ENCODE data around the gene LRRC8B. TPM values are rescaled to one million over a fixed set of nuclear protein-coding genes. Genes with fewer than 3 reads are reported as not detected.

LRRC8B gene
- total RNA-seq, 1 experiment from 2014 or later = 24.2 TPM

- no peak overlapping the region for H3K27ac Mint-ChIP-seq
- ChIA-PET CTCF (interaction anchor here (1.4 kb wide), 1 partner anchor 230 kb away, joined by 4 read pairs; no protein-coding TSS in a partner anchor), POLR2A (no interaction called here)
- H3K4me1 Mint-ChIP-seq = peaks cover 40% of the 10 kb centered on the region
- DNase-seq (ENCODE audit: low spot score) (no peak), ATAC-seq (no peak)
- no peaks in the 10 kb centered on the region for H3K27me3 Mint-ChIP-seq (ENCODE audit: low read depth)
- H3K9me3 Mint-ChIP-seq = no peaks in the 10 kb centered on the region
- no peak overlapping the region for H3K4me3 Mint-ChIP-seq
- no peaks in the 10 kb centered on the region for H3K36me3 Mint-ChIP-seq
- TF ChIP-seq FOXJ3 (CRISPR knock-in tag; IDR thresholded peaks at IDR 0.05; ENCODE audit: borderline replicate concordance) (no peak), ZNF219 (CRISPR knock-in tag; IDR thresholded peaks at IDR 0.05; ENCODE audit: borderline replicate concordance) (no peak), KAT7 (CRISPR knock-in tag; IDR thresholded peaks at IDR 0.05; ENCODE audit: borderline replicate concordance) (no peak), TP53 (CRISPR knock-in tag; IDR thresholded peaks at IDR 0.05) (no peak), MLX (CRISPR knock-in tag; IDR thresholded peaks at IDR 0.05) (no peak), CREB1 (CRISPR knock-in tag; IDR thresholded peaks at IDR 0.05) (no peak), TEAD4 (CRISPR knock-in tag; IDR thresholded peaks at IDR 0.05) (no peak), ZNF121 (CRISPR knock-in tag; IDR thresholded peaks at IDR 0.05) (no peak), FOXK1 (CRISPR knock-in tag; IDR thresholded peaks at IDR 0.05) (no peak)
These were observed 8.2 kb downstream of the LRRC8B start for GRCh38 chr1:89532866-89533265.

GRCh38 chr1:89535537-89535936 is 10.9 kb downstream of the LRRC8B start:
- no peaks in the 10 kb centered on the region for H3K27me3 Mint-ChIP-seq (ENCODE audit: low read depth)
- TF ChIP-seq PRRX2 (CRISPR knock-in tag; IDR thresholded peaks at IDR 0.05) = no peak
- no peak for TF ChIP-seq JUN (CRISPR knock-in tag; IDR thresholded peaks at IDR 0.05)
- no peak for TF ChIP-seq OVOL2 (CRISPR knock-in tag; IDR thresholded peaks at IDR 0.05; ENCODE audit: borderline replicate concordance)
- TF ChIP-seq TEAD4 (CRISPR knock-in tag; IDR thresholded peaks at IDR 0.05) = no peak
- no peak for TF ChIP-seq ZNF396 (CRISPR knock-in tag; IDR thresholded peaks at IDR 0.05; ENCODE audit: borderline replicate concordance)
- TF ChIP-seq JAZF1 (CRISPR knock-in tag; IDR thresholded peaks at IDR 0.05) = no peak
- no peak for TF ChIP-seq CDX4 (CRISPR knock-in tag; IDR thresholded peaks at IDR 0.05; ENCODE audit: borderline replicate concordance)
- no peak for TF ChIP-seq MXD4 (CRISPR knock-in tag; IDR thresholded peaks at IDR 0.05; ENCODE audit: borderline replicate concordance)
- TF ChIP-seq, protein P1, sequence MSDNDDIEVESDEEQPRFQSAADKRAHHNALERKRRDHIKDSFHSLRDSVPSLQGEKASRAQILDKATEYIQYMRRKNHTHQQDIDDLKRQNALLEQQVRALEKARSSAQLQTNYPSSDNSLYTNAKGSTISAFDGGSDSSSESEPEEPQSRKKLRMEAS (CRISPR knock-in tag; IDR thresholded peaks at IDR 0.05) = no peak
- TF ChIP-seq CREM (CRISPR knock-in tag; IDR thresholded peaks at IDR 0.05) = no peak
- TF ChIP-seq RORB (CRISPR knock-in tag; IDR thresholded peaks at IDR 0.05) = no peak
- no peak for TF ChIP-seq ARID4B (CRISPR knock-in tag; IDR thresholded peaks at IDR 0.05; ENCODE audit: borderline replicate concordance)
- TF ChIP-seq, protein P2, sequence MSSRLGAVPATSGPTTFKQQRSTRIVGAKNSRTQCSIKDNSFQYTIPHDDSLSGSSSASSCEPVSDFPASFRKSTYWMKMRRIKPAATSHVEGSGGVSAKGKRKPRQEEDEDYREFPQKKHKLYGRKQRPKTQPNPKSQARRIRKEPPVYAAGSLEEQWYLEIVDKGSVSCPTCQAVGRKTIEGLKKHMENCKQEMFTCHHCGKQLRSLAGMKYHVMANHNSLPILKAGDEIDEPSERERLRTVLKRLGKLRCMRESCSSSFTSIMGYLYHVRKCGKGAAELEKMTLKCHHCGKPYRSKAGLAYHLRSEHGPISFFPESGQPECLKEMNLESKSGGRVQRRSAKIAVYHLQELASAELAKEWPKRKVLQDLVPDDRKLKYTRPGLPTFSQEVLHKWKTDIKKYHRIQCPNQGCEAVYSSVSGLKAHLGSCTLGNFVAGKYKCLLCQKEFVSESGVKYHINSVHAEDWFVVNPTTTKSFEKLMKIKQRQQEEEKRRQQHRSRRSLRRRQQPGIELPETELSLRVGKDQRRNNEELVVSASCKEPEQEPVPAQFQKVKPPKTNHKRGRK (CRISPR knock-in tag; IDR thresholded peaks at IDR 0.05; ENCODE audit: borderline replicate concordance) = no peak
- no peak for TF ChIP-seq MLX (CRISPR knock-in tag; IDR thresholded peaks at IDR 0.05)
- no peak for TF ChIP-seq ZNF425 (CRISPR knock-in tag; conservative IDR thresholded peaks at IDR 0.05)
- no peak for TF ChIP-seq NFE2L1 (CRISPR knock-in tag; IDR thresholded peaks at IDR 0.05)
- ChIA-PET POLR2A (interaction anchor here (0.6 kb wide), 1 partner anchor 46 kb away, joined by 5 read pairs; no protein-coding TSS in a partner anchor), CTCF (no interaction called here)
- H3K36me3 Mint-ChIP-seq = no peaks in the 10 kb centered on the region
- H3K4me1 Mint-ChIP-seq = peaks cover 38% of the 10 kb centered on the region
- no peak overlapping the region for H3K27ac Mint-ChIP-seq
- ATAC-seq = no peak
- no peaks in the 10 kb centered on the region for H3K9me3 Mint-ChIP-seq
- DNase-seq (ENCODE audit: low spot score) = no peak
- H3K4me3 Mint-ChIP-seq = no peak overlapping the region

Data from WTC11 (cell line).